Panc1 (cell line): ENCODE measurements around the gene LRRC8C. TPM values are rescaled to one million over a fixed set of nuclear protein-coding genes. Genes with fewer than 3 reads are reported as not detected.

Source experiments
- ATAC-seq: fragments of 200-7000 bp; cut with Tn5 transposase; 2 replicates; pipeline ENCODE4 v1.9.1; 2020; ENCODE audit warnings: mild to moderate bottlenecking, moderate library complexity
- BruUV-seq: library from RNA; stranded (reverse); fragments of 400-500 nt; replicated peaks from 2 replicates; lab custom pipeline; 2021; lab: Mats Ljungman, UMichigan
- CTCF ChIA-PET: fragments of 300-600 bp; sonication (Branson Sonifier 250); formaldehyde crosslinking; loops from one replicate; lab custom pipeline; 2022; ENCODE audit warnings: antibody characterized with exemption; lab: Charles Lee
- POLR2A ChIA-PET: fragments of 300-600 bp; sonication (Branson Sonifier 250); formaldehyde crosslinking; loops from one replicate; lab custom pipeline; 2022; ENCODE audit warnings: antibody characterized with exemption; lab: Charles Lee
- DNase-seq: peaks from one replicate; pipeline ENCODE4 v3.0.0-alpha.2; 2010; ENCODE audit warnings: low read depth, low spot score
- H3K27ac ChIP-seq: 2 replicates; pipeline ENCODE4 v1.5.1; 2011; ENCODE audit warnings: mild to moderate bottlenecking, low read length, inconsistent platforms
- H3K27me3 ChIP-seq: fragments of 200-500 bp; sonication (Bioruptor generic); 2 replicates; pipeline ENCODE4 v1.6.0; 2014; ENCODE audit warnings: low read length, inconsistent platforms; ENCODE audit not compliant: control insufficient read depth, insufficient read depth
- H3K36me3 ChIP-seq: fragments of 200-500 bp; sonication (Bioruptor generic); 2 replicates; pipeline ENCODE4 v1.5.1; 2014; ENCODE audit warnings: inconsistent platforms, mild to moderate bottlenecking, low read length, moderate library complexity; ENCODE audit not compliant: control insufficient read depth, insufficient read depth
- H3K4me1 ChIP-seq: 2 replicates; pipeline ENCODE4 v1.5.1; 2011; ENCODE audit warnings: inconsistent platforms, mild to moderate bottlenecking, low read length, moderate library complexity; ENCODE audit not compliant: control insufficient read depth, insufficient read depth
- H3K4me3 ChIP-seq, 2 experiments: 2 replicates each; pipeline ENCODE4 v1.5.1; 2011 to 2012; ENCODE audit warnings: low read depth in 2 of 2, low read length in 2 of 2, mild to moderate bottlenecking in 2 of 2, inconsistent platforms in 1 of 2, moderate library complexity in 1 of 2
- H3K9me3 ChIP-seq: fragments of 200-500 bp; sonication (Bioruptor generic); 2 replicates; pipeline ENCODE4 v1.5.1; 2014; ENCODE audit warnings: low read depth, mild to moderate bottlenecking, inconsistent platforms, low read length, moderate library complexity; ENCODE audit not compliant: control insufficient read depth, insufficient read depth
- POLR2AphosphoS5 ChIP-seq: IDR thresholded peaks from 2 replicates; pipeline ENCODE4 v1.6.1; 2012; ENCODE audit warnings: mild to moderate bottlenecking, low read depth, low read length, moderate library complexity
- SIN3A ChIP-seq: IDR thresholded peaks from 2 replicates; pipeline ENCODE4 v1.6.1; 2012; ENCODE audit warnings: low read depth, mild to moderate bottlenecking, low read length, moderate library complexity, borderline replicate concordance; ENCODE audit not compliant: insufficient read depth
- TCF7L2 ChIP-seq: IDR thresholded peaks from 2 replicates; pipeline ENCODE4 v1.6.1; 2011; ENCODE audit warnings: mild to moderate bottlenecking, low read depth, low read length, inconsistent platforms
- in situ Hi-C: cut with HindIII; loops from 2 replicates; pipeline ENCODE4 v1.10.0; 2016; ENCODE audit warnings: low sequenced_read_pairs, low pct_unique_long_range_greater_than_20kb
- intact Hi-C: fragments of 100-400 bp; cut with micrococcal nuclease; formaldehyde crosslinking; loops from one replicate; pipeline ENCODE4 v1.10.0; 2022; ENCODE audit not compliant: unreplicated experiment
- total RNA-seq: library from RNA; stranded (reverse); gene quantifications from one replicate; pipeline ENCODE4 v1.2.1, GENCODE V29; 2021; ENCODE audit not compliant: unreplicated experiment
- TF ChIP-seq, protein P1 (sequence below), 2 experiments: IDR thresholded peaks; 2 replicates each; pipeline ENCODE4 v1.6.1; 2011 to 2012; ENCODE audit warnings: low read depth in 2 of 2, control low read depth in 1 of 2, low read length in 1 of 2, mild to moderate bottlenecking in 1 of 2, moderate library complexity in 1 of 2; ENCODE audit not compliant: insufficient read depth in 1 of 2
- TF ChIP-seq, protein P2 (sequence below): fragments of 450-650 bp; IDR thresholded peaks from 2 replicates; pipeline ENCODE4 v1.5.1; 2017; ENCODE audit warnings: mild to moderate bottlenecking

LRRC8C gene
- total RNA-seq, 1 experiment from 2014 or later = 17.1 TPM

DNA sequence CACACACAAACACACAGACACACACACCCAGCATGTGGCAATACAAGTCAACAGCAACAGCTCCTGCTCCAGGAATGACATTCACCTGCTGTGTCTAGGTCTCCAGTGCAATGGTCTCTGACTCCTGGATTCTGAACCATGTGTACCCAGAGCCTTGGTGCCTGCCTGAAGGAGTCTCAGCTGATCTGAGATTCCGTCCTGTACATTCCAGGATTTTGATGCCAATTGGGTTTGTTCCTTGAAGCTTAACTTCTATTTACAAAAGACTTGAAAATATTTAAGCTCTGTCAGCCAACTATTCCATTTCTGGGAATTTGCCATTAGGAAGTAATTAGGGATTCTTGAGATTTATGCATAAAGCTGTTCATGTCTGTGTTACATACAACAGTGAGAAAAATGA lies 102.6 kb downstream of the LRRC8C start:
- in situ Hi-C loops = no loop called here
- H3K27ac ChIP-seq = no peak overlapping the region
- no peaks in the 10 kb centered on the region for H3K36me3 ChIP-seq
- H3K4me3 ChIP-seq = no peak overlapping the region
- H3K9me3 ChIP-seq = no peaks in the 10 kb centered on the region
- DNase-seq (no peak), ATAC-seq (no peak)
- ChIA-PET CTCF (interaction anchor here (0.6 kb wide), 1 partner anchor 72 kb away, joined by 3 read pairs; no protein-coding TSS in a partner anchor), POLR2A (no interaction called here)
- TF ChIP-seq TCF7L2 = no peak
- TF ChIP-seq POLR2AphosphoS5 = no peak
- TF ChIP-seq, protein P1, sequence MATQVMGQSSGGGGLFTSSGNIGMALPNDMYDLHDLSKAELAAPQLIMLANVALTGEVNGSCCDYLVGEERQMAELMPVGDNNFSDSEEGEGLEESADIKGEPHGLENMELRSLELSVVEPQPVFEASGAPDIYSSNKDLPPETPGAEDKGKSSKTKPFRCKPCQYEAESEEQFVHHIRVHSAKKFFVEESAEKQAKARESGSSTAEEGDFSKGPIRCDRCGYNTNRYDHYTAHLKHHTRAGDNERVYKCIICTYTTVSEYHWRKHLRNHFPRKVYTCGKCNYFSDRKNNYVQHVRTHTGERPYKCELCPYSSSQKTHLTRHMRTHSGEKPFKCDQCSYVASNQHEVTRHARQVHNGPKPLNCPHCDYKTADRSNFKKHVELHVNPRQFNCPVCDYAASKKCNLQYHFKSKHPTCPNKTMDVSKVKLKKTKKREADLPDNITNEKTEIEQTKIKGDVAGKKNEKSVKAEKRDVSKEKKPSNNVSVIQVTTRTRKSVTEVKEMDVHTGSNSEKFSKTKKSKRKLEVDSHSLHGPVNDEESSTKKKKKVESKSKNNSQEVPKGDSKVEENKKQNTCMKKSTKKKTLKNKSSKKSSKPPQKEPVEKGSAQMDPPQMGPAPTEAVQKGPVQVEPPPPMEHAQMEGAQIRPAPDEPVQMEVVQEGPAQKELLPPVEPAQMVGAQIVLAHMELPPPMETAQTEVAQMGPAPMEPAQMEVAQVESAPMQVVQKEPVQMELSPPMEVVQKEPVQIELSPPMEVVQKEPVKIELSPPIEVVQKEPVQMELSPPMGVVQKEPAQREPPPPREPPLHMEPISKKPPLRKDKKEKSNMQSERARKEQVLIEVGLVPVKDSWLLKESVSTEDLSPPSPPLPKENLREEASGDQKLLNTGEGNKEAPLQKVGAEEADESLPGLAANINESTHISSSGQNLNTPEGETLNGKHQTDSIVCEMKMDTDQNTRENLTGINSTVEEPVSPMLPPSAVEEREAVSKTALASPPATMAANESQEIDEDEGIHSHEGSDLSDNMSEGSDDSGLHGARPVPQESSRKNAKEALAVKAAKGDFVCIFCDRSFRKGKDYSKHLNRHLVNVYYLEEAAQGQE (IDR thresholded peaks at IDR 0.05; ENCODE audit: insufficient read depth in 1 of 2, low read depth in 2 of 2, low read length in 1 of 2) = no peak
- TF ChIP-seq, protein P2, sequence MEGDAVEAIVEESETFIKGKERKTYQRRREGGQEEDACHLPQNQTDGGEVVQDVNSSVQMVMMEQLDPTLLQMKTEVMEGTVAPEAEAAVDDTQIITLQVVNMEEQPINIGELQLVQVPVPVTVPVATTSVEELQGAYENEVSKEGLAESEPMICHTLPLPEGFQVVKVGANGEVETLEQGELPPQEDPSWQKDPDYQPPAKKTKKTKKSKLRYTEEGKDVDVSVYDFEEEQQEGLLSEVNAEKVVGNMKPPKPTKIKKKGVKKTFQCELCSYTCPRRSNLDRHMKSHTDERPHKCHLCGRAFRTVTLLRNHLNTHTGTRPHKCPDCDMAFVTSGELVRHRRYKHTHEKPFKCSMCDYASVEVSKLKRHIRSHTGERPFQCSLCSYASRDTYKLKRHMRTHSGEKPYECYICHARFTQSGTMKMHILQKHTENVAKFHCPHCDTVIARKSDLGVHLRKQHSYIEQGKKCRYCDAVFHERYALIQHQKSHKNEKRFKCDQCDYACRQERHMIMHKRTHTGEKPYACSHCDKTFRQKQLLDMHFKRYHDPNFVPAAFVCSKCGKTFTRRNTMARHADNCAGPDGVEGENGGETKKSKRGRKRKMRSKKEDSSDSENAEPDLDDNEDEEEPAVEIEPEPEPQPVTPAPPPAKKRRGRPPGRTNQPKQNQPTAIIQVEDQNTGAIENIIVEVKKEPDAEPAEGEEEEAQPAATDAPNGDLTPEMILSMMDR = no peak
- no peak for TF ChIP-seq SIN3A
- no peaks in the 10 kb centered on the region for H3K27me3 ChIP-seq
- no peaks in the 10 kb centered on the region for H3K4me1 ChIP-seq
- intact Hi-C loops = no loop called here
- BruUV-seq = no TSS peak

DNA sequence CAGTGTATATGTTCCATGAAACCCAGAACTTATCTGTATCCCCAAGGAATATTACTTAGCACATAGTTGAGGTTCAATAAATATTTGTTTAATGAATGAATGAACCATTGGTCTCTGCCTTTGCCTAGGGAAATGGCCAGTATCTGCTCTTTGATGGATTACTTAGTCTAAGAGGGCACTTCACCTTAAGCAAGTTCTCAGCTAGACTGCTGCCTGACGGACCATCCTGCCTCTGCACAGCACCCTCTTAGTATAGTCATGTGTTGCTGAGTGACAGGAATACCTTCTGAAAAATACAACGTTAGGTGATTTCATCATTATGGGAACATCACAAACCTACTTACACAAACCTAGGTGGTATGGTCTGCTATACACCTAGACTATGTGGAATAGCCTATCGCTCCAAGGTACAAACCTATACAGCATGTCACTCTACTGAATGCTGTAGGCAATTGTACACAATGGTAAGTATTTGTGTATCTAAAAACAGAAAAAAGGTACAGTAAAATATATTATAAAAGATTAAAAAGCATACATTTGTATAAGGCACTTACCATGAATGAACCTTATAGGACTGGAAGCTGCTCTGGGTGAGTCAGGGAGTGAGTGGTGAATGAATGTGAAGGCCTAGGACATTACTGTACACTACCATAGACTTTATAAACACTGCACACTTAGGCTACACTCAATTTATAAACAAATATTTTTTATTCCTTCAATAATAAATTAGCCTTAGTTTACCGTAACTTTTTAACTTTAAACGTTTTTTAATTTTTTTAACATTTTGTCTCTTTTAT lies 104.2 kb downstream of the LRRC8C start:
- Histone ChIP-seq H3K36me3 (no peaks in the 10 kb centered on the region), H3K9me3 (no peaks in the 10 kb centered on the region), H3K27me3 (no peaks in the 10 kb centered on the region; the same call in 1 of the 2 replicates), H3K27ac (no peak overlapping the region), H3K4me1 (no peaks in the 10 kb centered on the region), H3K4me3 (no peak overlapping the region)
- TF ChIP-seq, protein P1 (IDR thresholded peaks at IDR 0.05; ENCODE audit: insufficient read depth in 1 of 2, low read depth in 2 of 2, low read length in 1 of 2) = no peak
- TF ChIP-seq POLR2AphosphoS5 (no peak), TCF7L2 (no peak), SIN3A (no peak)
- TF ChIP-seq, protein P2 = no peak
- ChIA-PET CTCF (no interaction called here), POLR2A (no interaction called here)
- DNase-seq (no peak), ATAC-seq (no peak)
- no TSS peak for BruUV-seq
- intact Hi-C loops = no loop called here
- in situ Hi-C loops = no loop called here
